Activated naive CD4-positive, alpha-beta T cell treated with anti-CD3 and anti-CD28 coated beads, Interleukin-2, amount 50 U/mL, for 72 hours (primary cell): ENCODE measurements around the gene DSC3. TPM values are rescaled to one million over a fixed set of nuclear protein-coding genes. Genes with fewer than 3 reads are reported as not detected.
A peak's percentile ranks its signal among the peaks of the same experiment; 100 is the strongest.
"Not testable (repeated sequence)": the region's sequence is repeated elsewhere in the genome, so short reads cannot be mapped to it uniquely, and the experiment has no call there.

ENCODE experiments used
- ATAC-seq, 2 donors: fragments of 150-1000 bp; cut with Tn5 transposase; 2 replicates each; pipeline ENCODE4 v1.10.0; 2021; ENCODE audit warnings: mild to moderate bottlenecking in 2 of 2, moderate library complexity in 2 of 2
- DNase-seq, 2 donors: peaks; one replicate each; pipeline ENCODE4 v3.0.0; 2021 to 2022; ENCODE audit warnings: low spot score in 2 of 2
- H3K27ac Mint-ChIP-seq, 2 donors: one replicate each; pipeline ENCODE4 v1.8.0; 2022; ENCODE audit warnings: mild to moderate bottlenecking in 2 of 2, mixed read lengths in 2 of 2
- H3K36me3 Mint-ChIP-seq, 2 donors: one replicate each; pipeline ENCODE4 v1.8.0; 2022; ENCODE audit warnings: mixed read lengths in 2 of 2
- H3K9me3 Mint-ChIP-seq, 2 donors: one replicate each; pipeline ENCODE4 v1.8.0; 2022; ENCODE audit warnings: mixed read lengths in 2 of 2
- total RNA-seq, 2 donors: library from RNA; stranded (reverse); gene quantifications; one replicate each; pipeline ENCODE4 v1.2.3, GENCODE V29; 2022

The DSC3 gene
- total RNA-seq, 2 donors from 2014 or later, result not detected

- DNase-seq (no peak), ATAC-seq (no peak)
- Mint-ChIP-seq H3K9me3 (peaks cover 8 to 12% of the 10 kb centered on the region in 2 donors), H3K36me3 (no peaks in the 10 kb centered on the region), H3K27ac (no peak overlapping the region)
Observed at GRCh38 chr18:30999186-30999585, 43.4 kb downstream of the DSC3 start.

- Mint-ChIP-seq H3K27ac (peak overlapping the region in 1 of 2 donors; percentile 37), H3K36me3 (no peaks in the 10 kb centered on the region), H3K9me3 (peaks cover 6 to 8% of the 10 kb centered on the region in 2 donors)
- DNase-seq, result no peak
- no peak for ATAC-seq
Observed at GRCh38 chr18:30997223-30997622, 45.3 kb downstream of the DSC3 start.

- H3K27ac Mint-ChIP-seq, result no peak overlapping the region
- peaks cover 3 to 4% of the 10 kb centered on the region in 2 donors for H3K9me3 Mint-ChIP-seq
- ATAC-seq (no peak), DNase-seq (no peak)
- H3K36me3 Mint-ChIP-seq, result no peaks in the 10 kb centered on the region
Observed at GRCh38 chr18:30992231-30992630, 50.3 kb downstream of the DSC3 start.

GRCh38 chr18:30991397-30991796 is 51.1 kb downstream of the DSC3 start:
- Mint-ChIP-seq H3K27ac (no peak overlapping the region), H3K9me3 (peaks cover 3 to 4% of the 10 kb centered on the region in 2 donors), H3K36me3 (no peaks in the 10 kb centered on the region)
- no peak for DNase-seq
- ATAC-seq, result no peak

- ATAC-seq (no peak), DNase-seq (no peak)
- peaks cover 10% of the 10 kb centered on the region in 2 donors for H3K9me3 Mint-ChIP-seq
- H3K27ac Mint-ChIP-seq, result no peak overlapping the region
- H3K36me3 Mint-ChIP-seq, result no peaks in the 10 kb centered on the region
Observed at GRCh38 chr18:30989141-30989540, 53.4 kb downstream of the DSC3 start.

- ATAC-seq (no peak), DNase-seq (no peak)
- Mint-ChIP-seq H3K36me3 (no peaks in the 10 kb centered on the region), H3K27ac (no peak overlapping the region), H3K9me3 (peaks cover 10% of the 10 kb centered on the region in 2 donors)
Observed at GRCh38 chr18:30988440-30988839, 54.1 kb downstream of the DSC3 start.

- ATAC-seq, result no peak
- Mint-ChIP-seq H3K36me3 (no peaks in the 10 kb centered on the region), H3K9me3 (peaks cover 10% of the 10 kb centered on the region in 2 donors), H3K27ac (no peak overlapping the region)
- no peak for DNase-seq
Observed at GRCh38 chr18:30987467-30988241, 54.9 kb downstream of the DSC3 start.

- H3K27ac Mint-ChIP-seq, result no peak overlapping the region
- peaks cover 6 to 10% of the 10 kb centered on the region in 2 donors for H3K9me3 Mint-ChIP-seq
- DNase-seq (no peak), ATAC-seq (no peak)
- no peaks in the 10 kb centered on the region for H3K36me3 Mint-ChIP-seq
Observed at GRCh38 chr18:30985753-30986152, 56.8 kb downstream of the DSC3 start.

- ATAC-seq, result no peak
- Mint-ChIP-seq H3K27ac (no peak overlapping the region), H3K9me3 (peaks cover 9 to 10% of the 10 kb centered on the region in 2 donors), H3K36me3 (no peaks in the 10 kb centered on the region)
- DNase-seq, result no peak
Observed at GRCh38 chr18:30982285-30982992, 60.1 kb downstream of the DSC3 start.

GRCh38 chr18:30978091-30978490 is 64.5 kb downstream of the DSC3 start:
- ATAC-seq, H3K36me3 Mint-ChIP-seq, DNase-seq, H3K9me3 Mint-ChIP-seq, H3K27ac Mint-ChIP-seq: not testable (repeated sequence)

- DNase-seq (no peak), ATAC-seq (no peak)
- H3K36me3 Mint-ChIP-seq, result no peaks in the 10 kb centered on the region
- no peaks in the 10 kb centered on the region for H3K9me3 Mint-ChIP-seq
- H3K27ac Mint-ChIP-seq, result no peak overlapping the region
Observed at GRCh38 chr18:30971338-30971956, 71.1 kb downstream of the DSC3 start.

GRCh38 chr18:30970196-30970816 is 72.2 kb downstream of the DSC3 start:
- Mint-ChIP-seq H3K9me3 (no peaks in the 10 kb centered on the region), H3K36me3 (no peaks in the 10 kb centered on the region), H3K27ac (no peak overlapping the region)
- DNase-seq (no peak), ATAC-seq (no peak)

- no peak overlapping the region for H3K27ac Mint-ChIP-seq
- no peaks in the 10 kb centered on the region for H3K36me3 Mint-ChIP-seq
- no peaks in the 10 kb centered on the region for H3K9me3 Mint-ChIP-seq
- ATAC-seq, result no peak
- no peak for DNase-seq
Observed at GRCh38 chr18:30969670-30970170, 72.8 kb downstream of the DSC3 start.

- no peak for DNase-seq
- no peak for ATAC-seq
- no peaks in the 10 kb centered on the region for H3K36me3 Mint-ChIP-seq
- no peak overlapping the region for H3K27ac Mint-ChIP-seq
- no peaks in the 10 kb centered on the region for H3K9me3 Mint-ChIP-seq
Observed at GRCh38 chr18:30967701-30968100, 74.8 kb downstream of the DSC3 start.

GRCh38 chr18:30965237-30965636 is 77.3 kb downstream of the DSC3 start:
- ATAC-seq (no peak), DNase-seq (no peak)
- H3K9me3 Mint-ChIP-seq, result no peaks in the 10 kb centered on the region
- H3K27ac Mint-ChIP-seq, result no peak overlapping the region
- H3K36me3 Mint-ChIP-seq, result no peaks in the 10 kb centered on the region

GRCh38 chr18:30960661-30961060 is 81.9 kb downstream of the DSC3 start:
- no peak for DNase-seq
- no peak overlapping the region for H3K27ac Mint-ChIP-seq
- no peaks in the 10 kb centered on the region for H3K36me3 Mint-ChIP-seq
- no peaks in the 10 kb centered on the region for H3K9me3 Mint-ChIP-seq
- ATAC-seq, result no peak

- Mint-ChIP-seq H3K9me3 (peaks cover 0 to 4% of the 10 kb centered on the region in 2 donors), H3K27ac (no peak overlapping the region), H3K36me3 (no peaks in the 10 kb centered on the region)
- ATAC-seq, result no peak
- no peak for DNase-seq
Observed at GRCh38 chr18:30957066-30957465, 85.5 kb downstream of the DSC3 start.
